SK-N-MC (cell line): Measurements from ENCODE around the gene BBIP1.

Experiments
- DNase-seq: peaks from one replicate; pipeline ENCODE4 v3.0.0-alpha.2; 2011; ENCODE audit warnings: low read depth, low spot score
- H3K27ac ChIP-seq: fragments of 200-600 bp; sonication (generic); 2 replicates; pipeline ENCODE4 v1.5.1; 2016; ENCODE audit warnings: mixed run types
- H3K36me3 ChIP-seq: fragments of 200-600 bp; sonication (generic); 2 replicates; pipeline ENCODE4 v1.6.1; 2017; ENCODE audit warnings: antibody characterized with exemption, low read length, mixed read lengths; ENCODE audit not compliant: insufficient read depth
- H3K4me3 ChIP-seq: fragments of 200-600 bp; sonication (generic); 2 replicates; pipeline ENCODE4 v1.5.1; 2016
- H3K9ac ChIP-seq: fragments of 200-600 bp; sonication (generic); 2 replicates; pipeline ENCODE4 v1.8.0; 2017; ENCODE audit warnings: mixed run types, mixed read lengths; ENCODE audit not compliant: insufficient read length
- H3K9me3 ChIP-seq: fragments of 200-600 bp; sonication (generic); 2 replicates; pipeline ENCODE4 v1.6.1; 2017; ENCODE audit warnings: low read depth, mild to moderate bottlenecking, antibody characterized with exemption, low read length, moderate library complexity, mixed read lengths
- EZH2 ChIP-seq: fragments of 200-600 bp; sonication (generic); IDR thresholded peaks from one replicate; pipeline ENCODE4 v1.6.1; 2017; ENCODE audit warnings: antibody characterized with exemption
- FOXP2 ChIP-seq: optimal IDR thresholded peaks from 2 replicates; pipeline ENCODE3; 2011; ENCODE audit warnings: mild to moderate bottlenecking, moderate library complexity; ENCODE audit not compliant: insufficient read depth; ENCODE audit errors: extremely low read length, control extremely low read depth
- POLR2AphosphoS5 ChIP-seq: IDR thresholded peaks from 2 replicates; pipeline ENCODE4 v1.6.1; 2012; ENCODE audit warnings: mild to moderate bottlenecking, low read depth, low read length, borderline replicate concordance

The BBIP1 gene

GRCh38 chr10:110900983-110901382 is 18.0 kb downstream of the BBIP1 start:
- Histone ChIP-seq H3K4me3 (no peak overlapping the region), H3K27ac (no peak overlapping the region), H3K9me3 (no peaks in the 10 kb centered on the region), H3K9ac (no peak overlapping the region), H3K36me3 (no peaks in the 10 kb centered on the region)
- TF ChIP-seq POLR2AphosphoS5: no peak
- no peak for TF ChIP-seq EZH2
- no peak for TF ChIP-seq FOXP2
- DNase-seq: no peak

- Histone ChIP-seq H3K27ac (no peak overlapping the region), H3K9me3 (no peaks in the 10 kb centered on the region), H3K4me3 (no peak overlapping the region), H3K36me3 (no peaks in the 10 kb centered on the region), H3K9ac (no peak overlapping the region)
- DNase-seq: no peak
- TF ChIP-seq FOXP2 (no peak), POLR2AphosphoS5 (no peak), EZH2 (no peak)
These were observed 20.6 kb downstream of the BBIP1 start for GRCh38 chr10:110898391-110898790.

GRCh38 chr10:110897184-110897583 is 21.8 kb downstream of the BBIP1 start:
- H3K27ac ChIP-seq: no peak overlapping the region
- no peak overlapping the region for H3K4me3 ChIP-seq
- H3K9ac ChIP-seq: no peak overlapping the region
- no peak for DNase-seq
- no peaks in the 10 kb centered on the region for H3K9me3 ChIP-seq
- TF ChIP-seq EZH2 (no peak), FOXP2 (no peak), POLR2AphosphoS5 (no peak)
- H3K36me3 ChIP-seq: no peaks in the 10 kb centered on the region

- H3K9ac ChIP-seq: no peak overlapping the region
- no peaks in the 10 kb centered on the region for H3K36me3 ChIP-seq
- DNase-seq: no peak
- H3K9me3 ChIP-seq: no peaks in the 10 kb centered on the region
- no peak for TF ChIP-seq FOXP2
- no peak for TF ChIP-seq POLR2AphosphoS5
- no peak for TF ChIP-seq EZH2
- no peak overlapping the region for H3K27ac ChIP-seq
- no peak overlapping the region for H3K4me3 ChIP-seq
These were observed 25.3 kb downstream of the BBIP1 start for GRCh38 chr10:110893559-110894179.

- DNase-seq: no peak
- Histone ChIP-seq H3K36me3 (no peaks in the 10 kb centered on the region), H3K9ac (no peak overlapping the region), H3K9me3 (no peaks in the 10 kb centered on the region), H3K27ac (no peak overlapping the region), H3K4me3 (no peak overlapping the region)
- no peak for TF ChIP-seq POLR2AphosphoS5
- no peak for TF ChIP-seq EZH2
- TF ChIP-seq FOXP2: no peak
These were observed 26.2 kb downstream of the BBIP1 start for GRCh38 chr10:110892602-110893288.

- Histone ChIP-seq H3K36me3 (no peaks in the 10 kb centered on the region), H3K9me3 (no peaks in the 10 kb centered on the region)
- TF ChIP-seq EZH2 (no peak), POLR2AphosphoS5 (no peak), FOXP2 (no peak)
These were observed 31.4 kb downstream of the BBIP1 start for GRCh38 chr10:110887560-110887959.

GRCh38 chr10:110885932-110886674 is 32.9 kb downstream of the BBIP1 start:
- Histone ChIP-seq H3K36me3 (no peaks in the 10 kb centered on the region), H3K4me3 (no peak overlapping the region), H3K9me3 (no peaks in the 10 kb centered on the region), H3K27ac (no peak overlapping the region), H3K9ac (no peak overlapping the region)
- TF ChIP-seq POLR2AphosphoS5 (no peak), FOXP2 (no peak)
- no peak for DNase-seq

More at GRCh38 chr10:110887560-110887959, 31.4 kb downstream of the BBIP1 start:
- DNase-seq: no peak
- no peak overlapping the region for H3K9ac ChIP-seq
- no peak overlapping the region for H3K27ac ChIP-seq
- no peak overlapping the region for H3K4me3 ChIP-seq

- H3K9ac ChIP-seq: no peak overlapping the region
- H3K27ac ChIP-seq: no peak overlapping the region
- H3K9me3 ChIP-seq: no peaks in the 10 kb centered on the region
- H3K36me3 ChIP-seq: no peaks in the 10 kb centered on the region
- TF ChIP-seq FOXP2 (no peak), EZH2 (no peak), POLR2AphosphoS5 (no peak)
- H3K4me3 ChIP-seq: no peak overlapping the region
- DNase-seq: no peak
These were observed 35.1 kb downstream of the BBIP1 start for GRCh38 chr10:110883924-110884323.
